ENCODE measurements around the gene HASPIN.
"Not testable (repeated sequence)": the region's sequence is repeated elsewhere in the genome, so short reads cannot be mapped to it uniquely, and the experiment has no call there.

Gene HASPIN

DNA sequence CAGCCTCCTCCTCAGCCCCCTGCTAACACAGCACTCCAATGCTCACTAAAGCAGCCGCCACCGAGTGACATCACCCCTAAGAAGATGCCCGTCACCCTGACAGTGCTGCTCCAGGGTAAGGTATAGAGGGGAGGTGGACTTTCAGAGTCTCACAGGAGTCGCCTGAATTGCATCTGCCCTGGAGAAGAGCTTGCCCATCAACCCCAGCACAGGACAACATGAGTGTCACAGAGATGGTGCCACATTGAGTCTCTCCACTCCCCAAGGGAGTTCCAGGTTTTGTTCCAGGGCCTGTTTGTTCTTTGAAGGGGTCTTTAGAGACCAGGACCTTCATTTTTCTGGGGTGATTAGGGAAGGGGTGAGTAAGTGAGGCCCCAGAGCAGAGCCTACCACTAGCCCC is 25.6 kb upstream of the HASPIN start:
- no peaks in the 10 kb centered on the region; the same call in 1 of the 2 replicates for H3K27me3 ChIP-seq (ENCODE audit: insufficient read depth, low read length)
- H3K27ac ChIP-seq (ENCODE audit: low read depth, low read length, poor library complexity, severe bottlenecking) = no peak overlapping the region
- no peak overlapping the region for H2AFZ ChIP-seq (ENCODE audit: low read length)
- H3K9me3 ChIP-seq (ENCODE audit: low read length) = no peaks in the 10 kb centered on the region
- TF ChIP-seq CTCF (IDR thresholded peaks at IDR 0.05; ENCODE audit: low read length) = no peak
- TF ChIP-seq EZH2 (IDR thresholded peaks at IDR 0.05; ENCODE audit: borderline replicate concordance, low read length) = no peak
- H3F3A ChIP-seq (ENCODE audit: insufficient read depth, low read length) = no peaks in the 10 kb centered on the region
- H3K36me3 ChIP-seq (ENCODE audit: insufficient read depth, low read length) = no peaks in the 10 kb centered on the region
- peaks cover 7% of the 10 kb centered on the region; the same call in 1 of the 2 replicates for H3K79me2 ChIP-seq (ENCODE audit: insufficient read depth, low read length)
- no peaks in the 10 kb centered on the region for H3K9me2 ChIP-seq (ENCODE audit: low read depth, low read length)
- H4K20me1 ChIP-seq (ENCODE audit: insufficient read depth, low read length) = no peaks in the 10 kb centered on the region
- no peak overlapping the region for H3K9ac ChIP-seq (ENCODE audit: low read length)
- no peak overlapping the region for H3K4me2 ChIP-seq (ENCODE audit: low read length)
- H3K4me3 ChIP-seq (ENCODE audit: low read depth, low read length, poor library complexity, severe bottlenecking) = no peak overlapping the region
- peaks cover 25% of the 10 kb centered on the region for H3K4me1 ChIP-seq (ENCODE audit: insufficient read depth, low read length, severe bottlenecking)

GRCh38 chr17:3699951-3700350 is 23.8 kb upstream of the HASPIN start:
- Histone ChIP-seq H3K4me2 (ENCODE audit: low read length) (no peak overlapping the region), H3K27ac (ENCODE audit: low read depth, low read length, poor library complexity, severe bottlenecking) (no peak overlapping the region), H3K36me3 (ENCODE audit: insufficient read depth, low read length) (no peaks in the 10 kb centered on the region), H3K9me3 (ENCODE audit: low read length) (no peaks in the 10 kb centered on the region), H3K4me1 (ENCODE audit: insufficient read depth, low read length, severe bottlenecking) (peaks cover 18% of the 10 kb centered on the region), H4K20me1 (ENCODE audit: insufficient read depth, low read length) (no peaks in the 10 kb centered on the region), H3K9me2 (ENCODE audit: low read depth, low read length) (no peaks in the 10 kb centered on the region), H3K9ac (ENCODE audit: low read length) (no peak overlapping the region), H3K4me3 (ENCODE audit: low read depth, low read length, poor library complexity, severe bottlenecking) (no peak overlapping the region), H2AFZ (ENCODE audit: low read length) (no peak overlapping the region), H3F3A (ENCODE audit: insufficient read depth, low read length) (no peaks in the 10 kb centered on the region), H3K79me2 (ENCODE audit: insufficient read depth, low read length) (no peaks in the 10 kb centered on the region), H3K27me3 (ENCODE audit: insufficient read depth, low read length) (no peaks in the 10 kb centered on the region; the same call in 1 of the 2 replicates)
- TF ChIP-seq CTCF (IDR thresholded peaks at IDR 0.05; ENCODE audit: low read length) (no peak), EZH2 (IDR thresholded peaks at IDR 0.05; ENCODE audit: borderline replicate concordance, low read length) (no peak)

DNA sequence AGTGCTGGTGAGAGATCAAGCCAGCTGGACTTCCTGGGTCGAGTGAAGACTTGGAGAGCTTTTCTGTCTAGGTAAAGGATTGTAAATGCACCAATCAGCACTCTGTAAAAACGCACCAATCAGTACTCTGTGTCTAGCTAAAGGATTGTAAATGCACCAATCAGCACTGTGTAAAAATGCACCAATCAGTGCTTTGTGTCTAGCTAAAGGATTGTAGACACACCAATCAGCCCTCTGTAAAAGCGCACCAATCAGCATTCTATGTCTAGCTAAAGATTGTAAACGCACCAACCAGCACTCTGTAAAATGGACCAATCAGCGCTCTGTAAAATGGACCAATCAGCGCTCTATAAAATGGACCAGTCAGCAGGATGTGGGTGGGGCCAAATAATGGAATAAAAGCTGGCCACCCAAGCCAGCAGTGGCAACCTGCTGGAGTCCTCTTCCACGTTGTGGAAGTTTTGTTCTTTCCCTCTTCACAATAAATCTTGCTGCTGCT is 21.6 kb upstream of the HASPIN start:
- H3K79me2 ChIP-seq (ENCODE audit: insufficient read depth, low read length); H4K20me1 ChIP-seq (ENCODE audit: insufficient read depth, low read length); H3K4me1 ChIP-seq (ENCODE audit: insufficient read depth, low read length, severe bottlenecking); H3K9me2 ChIP-seq (ENCODE audit: low read depth, low read length); H3K9me3 ChIP-seq (ENCODE audit: low read length); H3K27ac ChIP-seq (ENCODE audit: low read depth, low read length, poor library complexity, severe bottlenecking); H2AFZ ChIP-seq (ENCODE audit: low read length); H3K9ac ChIP-seq (ENCODE audit: low read length); H3K27me3 ChIP-seq (ENCODE audit: insufficient read depth, low read length); H3K4me3 ChIP-seq (ENCODE audit: low read depth, low read length, poor library complexity, severe bottlenecking); H3K4me2 ChIP-seq (ENCODE audit: low read length); H3F3A ChIP-seq (ENCODE audit: insufficient read depth, low read length); H3K36me3 ChIP-seq (ENCODE audit: insufficient read depth, low read length): not testable (repeated sequence)

- Histone ChIP-seq H4K20me1 (ENCODE audit: insufficient read depth, low read length) (no peaks in the 10 kb centered on the region), H3K36me3 (ENCODE audit: insufficient read depth, low read length) (no peaks in the 10 kb centered on the region), H3F3A (ENCODE audit: insufficient read depth, low read length) (no peaks in the 10 kb centered on the region), H3K9me2 (ENCODE audit: low read depth, low read length) (no peaks in the 10 kb centered on the region), H3K27ac (ENCODE audit: low read depth, low read length, poor library complexity, severe bottlenecking) (no peak overlapping the region), H3K79me2 (ENCODE audit: insufficient read depth, low read length) (no peaks in the 10 kb centered on the region), H2AFZ (ENCODE audit: low read length) (no peak overlapping the region), H3K4me2 (ENCODE audit: low read length) (no peak overlapping the region), H3K9me3 (ENCODE audit: low read length) (no peaks in the 10 kb centered on the region), H3K27me3 (ENCODE audit: insufficient read depth, low read length) (no peaks in the 10 kb centered on the region), H3K9ac (ENCODE audit: low read length) (no peak overlapping the region), H3K4me3 (ENCODE audit: low read depth, low read length, poor library complexity, severe bottlenecking) (no peak overlapping the region), H3K4me1 (ENCODE audit: insufficient read depth, low read length, severe bottlenecking) (no peaks in the 10 kb centered on the region)
- TF ChIP-seq CTCF (IDR thresholded peaks at IDR 0.05; ENCODE audit: low read length) (no peak), EZH2 (IDR thresholded peaks at IDR 0.05; ENCODE audit: borderline replicate concordance, low read length) (no peak)
Observed at GRCh38 chr17:3704931-3705717, 18.6 kb upstream of the HASPIN start.

GRCh38 chr17:3705718-3705984 is 18.1 kb upstream of the HASPIN start:
- not testable (repeated sequence) for H3K9me2 ChIP-seq (ENCODE audit: low read depth, low read length); H3F3A ChIP-seq (ENCODE audit: insufficient read depth, low read length); H3K9me3 ChIP-seq (ENCODE audit: low read length)

More at GRCh38 chr17:3705718-3705984, 18.1 kb upstream of the HASPIN start:
- not testable (repeated sequence) for H2AFZ ChIP-seq (ENCODE audit: low read length); H3K4me3 ChIP-seq (ENCODE audit: low read depth, low read length, poor library complexity, severe bottlenecking); H3K4me2 ChIP-seq (ENCODE audit: low read length); H3K4me1 ChIP-seq (ENCODE audit: insufficient read depth, low read length, severe bottlenecking); H3K27ac ChIP-seq (ENCODE audit: low read depth, low read length, poor library complexity, severe bottlenecking); H4K20me1 ChIP-seq (ENCODE audit: insufficient read depth, low read length); H3K27me3 ChIP-seq (ENCODE audit: insufficient read depth, low read length); H3K36me3 ChIP-seq (ENCODE audit: insufficient read depth, low read length); H3K9ac ChIP-seq (ENCODE audit: low read length); H3K79me2 ChIP-seq (ENCODE audit: insufficient read depth, low read length)

Measured in OCI-LY1 (cell line).